H9 (cell line): ENCODE measurements around the gene SERPIND1. TPM values are rescaled to one million over a fixed set of nuclear protein-coding genes. Genes with fewer than 3 reads are reported as not detected.

Experiments
- DNase-seq: peaks from one replicate; pipeline ENCODE4 v3.0.0-alpha.2; 2017
- H2AFZ ChIP-seq: one replicate; pipeline ENCODE4 v1.6.1; 2013; ENCODE audit warnings: mild to moderate bottlenecking, low read length, control low read depth, moderate library complexity
- H2AK5ac ChIP-seq: 2 replicates; pipeline ENCODE4 v1.6.1; 2013; ENCODE audit warnings: low read length, control low read depth, mixed read lengths; ENCODE audit not compliant: insufficient read length
- H2BK120ac ChIP-seq: one replicate; pipeline ENCODE4 v1.6.1; 2013; ENCODE audit warnings: low read depth, mild to moderate bottlenecking, low read length, control low read depth, inconsistent platforms; ENCODE audit not compliant: poor library complexity, severe bottlenecking
- H2BK12ac ChIP-seq: 2 replicates; pipeline ENCODE4 v1.6.1; 2013; ENCODE audit warnings: low read length, control low read depth, mixed read lengths, low read depth; ENCODE audit not compliant: insufficient read length
- H2BK15ac ChIP-seq: 2 replicates; pipeline ENCODE4 v1.6.1; 2013; ENCODE audit warnings: low read depth, low read length, control low read depth
- H2BK20ac ChIP-seq: one replicate; pipeline ENCODE4 v1.6.1; 2013; ENCODE audit warnings: low read depth, mild to moderate bottlenecking, low read length, control low read depth, inconsistent platforms; ENCODE audit not compliant: poor library complexity, severe bottlenecking
- H2BK5ac ChIP-seq: 2 replicates; pipeline ENCODE4 v1.6.1; 2013; ENCODE audit warnings: low read length, control low read depth, mixed read lengths; ENCODE audit not compliant: insufficient read length
- H3K14ac ChIP-seq: 2 replicates; pipeline ENCODE4 v1.6.1; 2013; ENCODE audit warnings: low read length, control low read depth; ENCODE audit not compliant: insufficient read depth
- H3K18ac ChIP-seq: 2 replicates; pipeline ENCODE4 v1.6.1; 2013; ENCODE audit warnings: low read depth, mild to moderate bottlenecking, mixed read lengths, low read length, control low read depth; ENCODE audit not compliant: insufficient read length
- H3K23ac ChIP-seq: 2 replicates; pipeline ENCODE4 v1.6.1; 2013; ENCODE audit warnings: low read length, control low read depth, mixed read lengths, low read depth; ENCODE audit not compliant: insufficient read length
- H3K23me2 ChIP-seq: 2 replicates; pipeline ENCODE4 v1.6.1; 2013; ENCODE audit warnings: low read depth, mild to moderate bottlenecking, mixed read lengths, low read length, control low read depth; ENCODE audit not compliant: insufficient read length, poor library complexity, severe bottlenecking
- H3K27ac ChIP-seq: 2 replicates; pipeline ENCODE4 v1.5.1; 2013; ENCODE audit warnings: low read length, control low read depth, mixed read lengths, low read depth; ENCODE audit not compliant: insufficient read length
- H3K27me3 ChIP-seq: 2 replicates; pipeline ENCODE4 v1.6.1; 2013; ENCODE audit warnings: low read length, control low read depth, inconsistent platforms; ENCODE audit not compliant: insufficient read depth
- H3K4ac ChIP-seq: 2 replicates; pipeline ENCODE4 v1.6.1; 2013; ENCODE audit warnings: low read depth, mild to moderate bottlenecking, control low read depth, inconsistent platforms, low read length, moderate library complexity
- H3K4me1 ChIP-seq: 2 replicates; pipeline ENCODE4 v1.6.1; 2013; ENCODE audit warnings: low read length, control low read depth, inconsistent platforms; ENCODE audit not compliant: insufficient read depth
- H3K4me2 ChIP-seq: 2 replicates; pipeline ENCODE4 v1.6.1; 2013; ENCODE audit warnings: low read length, control low read depth, mixed read lengths; ENCODE audit not compliant: insufficient read length, insufficient read depth
- H3K56ac ChIP-seq: 2 replicates; pipeline ENCODE4 v1.6.1; 2013; ENCODE audit warnings: low read depth, mild to moderate bottlenecking, mixed read lengths, low read length, control low read depth; ENCODE audit not compliant: insufficient read length
- H3K79me1 ChIP-seq: 2 replicates; pipeline ENCODE4 v1.6.1; 2013; ENCODE audit warnings: low read depth, mild to moderate bottlenecking, moderate library complexity, low read length, control low read depth, inconsistent platforms; ENCODE audit not compliant: insufficient read depth, poor library complexity, severe bottlenecking
- H3K79me2 ChIP-seq: 2 replicates; pipeline ENCODE4 v1.6.1; 2013; ENCODE audit warnings: low read length, control low read depth, inconsistent platforms; ENCODE audit not compliant: insufficient read depth
- H3K9ac ChIP-seq: 2 replicates; pipeline ENCODE4 v1.6.1; 2013; ENCODE audit warnings: low read length, control low read depth, mixed read lengths; ENCODE audit not compliant: insufficient read length; ENCODE audit errors: extremely low read depth
- H3K9me3 ChIP-seq: one replicate; pipeline ENCODE4 v1.6.1; 2013; ENCODE audit warnings: low read depth, low read length, inconsistent platforms; ENCODE audit not compliant: control insufficient read depth
- H3T11ph ChIP-seq: one replicate; pipeline ENCODE4 v1.6.1; 2013; ENCODE audit warnings: mild to moderate bottlenecking, low read length, control low read depth, inconsistent platforms
- H4K20me1 ChIP-seq: one replicate; pipeline ENCODE4 v1.6.1; 2013; ENCODE audit not compliant: control insufficient read depth, insufficient read length, insufficient read depth
- H4K5ac ChIP-seq: 2 replicates; pipeline ENCODE4 v1.6.1; 2013; ENCODE audit warnings: low read depth, mild to moderate bottlenecking, mixed read lengths, low read length, control low read depth; ENCODE audit not compliant: insufficient read length
- H4K8ac ChIP-seq: replicated peaks from 2 replicates; pipeline ENCODE4 v1.6.1; 2013; ENCODE audit warnings: low read length, control low read depth, mixed read lengths, low read depth; ENCODE audit not compliant: insufficient read length
- H4K91ac ChIP-seq: 2 replicates; pipeline ENCODE4 v1.6.1; 2013; ENCODE audit warnings: low read depth, mild to moderate bottlenecking, moderate library complexity, mixed read lengths, low read length, control low read depth; ENCODE audit not compliant: insufficient read length
- H3K27ac Mint-ChIP-seq, 3 experiments: 2 replicates in 2 of 3; 3 replicates in 1 of 3; pipeline ENCODE4 v1.8.0; 2020 to 2021; ENCODE audit warnings: mixed read lengths in 3 of 3, mild to moderate bottlenecking in 1 of 3, moderate library complexity in 1 of 3
- H3K27me3 Mint-ChIP-seq: 2 replicates; pipeline ENCODE4 v1.8.0; 2021; ENCODE audit warnings: low read depth, mild to moderate bottlenecking, moderate library complexity, mixed read lengths
- H3K36me3 Mint-ChIP-seq, 3 experiments: 2 replicates in 2 of 3; 3 replicates in 1 of 3; pipeline ENCODE4 v1.8.0; 2020 to 2021; ENCODE audit warnings: low read depth in 3 of 3, mixed read lengths in 3 of 3; ENCODE audit not compliant: insufficient read depth in 1 of 3
- H3K4me1 Mint-ChIP-seq, 2 experiments: 2 replicates each; pipeline ENCODE4 v1.8.0; 2020; ENCODE audit warnings: mixed read lengths in 2 of 2
- H3K4me3 Mint-ChIP-seq, 2 experiments: 2 replicates in 1 of 2; 3 replicates in 1 of 2; pipeline ENCODE4 v1.8.0; 2020 to 2021; ENCODE audit warnings: mild to moderate bottlenecking in 2 of 2, mixed read lengths in 2 of 2, moderate library complexity in 1 of 2
- H3K9me3 Mint-ChIP-seq, 2 experiments: 2 replicates in 1 of 2; 3 replicates in 1 of 2; pipeline ENCODE4 v1.8.0; 2020; ENCODE audit warnings: mild to moderate bottlenecking in 2 of 2, mixed read lengths in 2 of 2, moderate library complexity in 1 of 2
- WGBS: extraction: QIAGEN DNeasy Blood & Tissue Kit; methylation state at CpG from one replicate; pipeline ENCODE4 v1.1.7; 2013; ENCODE audit warnings: missing lambda C conversion rate, low lambda C conversion rate, mixed read lengths; ENCODE audit not compliant: insufficient read length; ENCODE audit errors: extremely low coverage; 5-methylcytosine and 5-hydroxymethylcytosine counted together
- total RNA-seq: library from RNA; stranded (reverse); gene quantifications from 2 replicates; pipeline ENCODE4 v1.2.1, GENCODE V29; 2021
- TF ChIP-seq, protein P1 (sequence below): fragments of 200-600 bp; sonication (generic); conservative IDR thresholded peaks from 3 replicates; pipeline ENCODE4 v1.8.0; 2021; ENCODE audit warnings: antibody characterized with exemption, mild to moderate bottlenecking

The SERPIND1 gene
- total RNA-seq, 1 experiment from 2014 or later = not detected

GRCh38 chr22:20782083-20782482 is 8.2 kb downstream of the SERPIND1 start:
- no peak overlapping the region for H2BK5ac ChIP-seq
- H3K4me2 ChIP-seq = no peak overlapping the region
- no peak overlapping the region for H2BK120ac ChIP-seq
- no peaks in the 10 kb centered on the region for H3K27me3 Mint-ChIP-seq
- peaks cover 0 to 6% (median 0%) of the 10 kb centered on the region in 3 experiments; a peak in 1 of 7 replicates for H3K36me3 Mint-ChIP-seq
- no peak overlapping the region for H3K27ac Mint-ChIP-seq
- no peaks in the 10 kb centered on the region for H3K9me3 Mint-ChIP-seq
- H3K9ac ChIP-seq = no peak overlapping the region
- H3K18ac ChIP-seq = no peak overlapping the region
- no peak overlapping the region for H4K8ac ChIP-seq
- no peak for DNase-seq
- H3K9me3 ChIP-seq = no peaks in the 10 kb centered on the region
- no peak overlapping the region for H2BK12ac ChIP-seq
- no peak overlapping the region for H4K91ac ChIP-seq
- H3K79me1 ChIP-seq = no peaks in the 10 kb centered on the region
- no peak overlapping the region for H2BK20ac ChIP-seq
- H2AK5ac ChIP-seq = no peak overlapping the region
- no peaks in the 10 kb centered on the region for H4K20me1 ChIP-seq
- H3K14ac ChIP-seq = no peak overlapping the region
- no peak overlapping the region for H3K4ac ChIP-seq
- H3K23ac ChIP-seq = no peak overlapping the region
- TF ChIP-seq, protein P1, sequence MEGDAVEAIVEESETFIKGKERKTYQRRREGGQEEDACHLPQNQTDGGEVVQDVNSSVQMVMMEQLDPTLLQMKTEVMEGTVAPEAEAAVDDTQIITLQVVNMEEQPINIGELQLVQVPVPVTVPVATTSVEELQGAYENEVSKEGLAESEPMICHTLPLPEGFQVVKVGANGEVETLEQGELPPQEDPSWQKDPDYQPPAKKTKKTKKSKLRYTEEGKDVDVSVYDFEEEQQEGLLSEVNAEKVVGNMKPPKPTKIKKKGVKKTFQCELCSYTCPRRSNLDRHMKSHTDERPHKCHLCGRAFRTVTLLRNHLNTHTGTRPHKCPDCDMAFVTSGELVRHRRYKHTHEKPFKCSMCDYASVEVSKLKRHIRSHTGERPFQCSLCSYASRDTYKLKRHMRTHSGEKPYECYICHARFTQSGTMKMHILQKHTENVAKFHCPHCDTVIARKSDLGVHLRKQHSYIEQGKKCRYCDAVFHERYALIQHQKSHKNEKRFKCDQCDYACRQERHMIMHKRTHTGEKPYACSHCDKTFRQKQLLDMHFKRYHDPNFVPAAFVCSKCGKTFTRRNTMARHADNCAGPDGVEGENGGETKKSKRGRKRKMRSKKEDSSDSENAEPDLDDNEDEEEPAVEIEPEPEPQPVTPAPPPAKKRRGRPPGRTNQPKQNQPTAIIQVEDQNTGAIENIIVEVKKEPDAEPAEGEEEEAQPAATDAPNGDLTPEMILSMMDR = no peak
- H3K56ac ChIP-seq = no peak overlapping the region
- H3K79me2 ChIP-seq = no peaks in the 10 kb centered on the region
- H2BK15ac ChIP-seq = no peak overlapping the region
- no peak overlapping the region for H3K4me3 Mint-ChIP-seq
- no peak overlapping the region for H3K27ac ChIP-seq
- H3K4me1 ChIP-seq = no peaks in the 10 kb centered on the region; the same call in none of the 2 replicates
- H3T11ph ChIP-seq = no peak overlapping the region
- no peak overlapping the region for H4K5ac ChIP-seq
- no peaks in the 10 kb centered on the region for H3K23me2 ChIP-seq
- WGBS = no CpG with 5 or more reads among the region's 4 CpGs
- no peak overlapping the region for H2AFZ ChIP-seq
- peaks cover 21 to 30% of the 10 kb centered on the region in 2 experiments for H3K4me1 Mint-ChIP-seq
- no peaks in the 10 kb centered on the region for H3K27me3 ChIP-seq
